HepG2 (cell line): ENCODE data around the gene CFAP119. TPM values are rescaled to one million over a fixed set of nuclear protein-coding genes. Genes with fewer than 3 reads are reported as not detected.

Source experiments
- ATAC-seq: fragments of 200-7000 bp; cut with Tn5 transposase; 3 replicates; pipeline ENCODE4 v1.9.1; 2020; ENCODE audit warnings: mild to moderate bottlenecking, moderate library complexity
- BruUV-seq: library from RNA; stranded (reverse); fragments of 400-500 nt; replicated peaks from 2 replicates; lab custom pipeline; 2021; lab: Mats Ljungman, UMichigan
- CTCF ChIA-PET: fragments of 300-600 bp; formaldehyde crosslinking; extraction: SDS; loops from one replicate; lab custom pipeline; 2021; ENCODE audit warnings: low total read pairs, inconsistent platforms, low intra/inter-chr PET ratio; lab: Yijun Ruan, JAX
- POLR2A ChIA-PET: fragments of 350-600 bp; sonication (Branson Sonifier 250); formaldehyde crosslinking; loops from one replicate; lab custom pipeline; 2020; ENCODE audit warnings: antibody characterized with exemption, inconsistent platforms; lab: Yijun Ruan, JAX
- DNase-seq: peaks from one replicate; pipeline ENCODE4 v3.0.0-alpha.2; 2015; ENCODE audit warnings: low spot score
- FAIRE-seq: peaks from 3 replicates; lab custom pipeline; 2011; peaks lifted over from hg19 to GRCh38; lab: Jason Lieb, UNC
- H2AFZ ChIP-seq: one replicate; pipeline ENCODE4 v1.6.1; 2011; ENCODE audit warnings: low read length, inconsistent platforms
- H3K27ac ChIP-seq: fragments of 300-600 bp; 3 replicates; pipeline ENCODE4 v1.8.0; 2011; ENCODE audit warnings: mixed run types, mild to moderate bottlenecking, mixed read lengths, low read length, inconsistent platforms; ENCODE audit not compliant: insufficient read depth; ENCODE audit errors: extremely low read length
- H3K27me3 ChIP-seq, 2 experiments: fragments of 200-600 bp in 1 of 2; 2 replicates in 1 of 2; 3 replicates in 1 of 2; pipeline versions ENCODE4 v1.6.0 to v1.8.0; 2011; ENCODE audit warnings: low read length in 2 of 2, mild to moderate bottlenecking in 2 of 2, moderate library complexity in 2 of 2, inconsistent platforms in 1 of 2; ENCODE audit not compliant: insufficient read depth in 2 of 2, control insufficient read depth in 1 of 2
- H3K36me3 ChIP-seq, 2 experiments: fragments of 200-600 bp in 1 of 2; replicated peaks in 1 of 2; 2 replicates in 1 of 2; 3 replicates in 1 of 2; pipeline versions ENCODE4 v1.5.1 to v1.8.0; 2011; ENCODE audit warnings: low read length in 2 of 2, inconsistent platforms in 1 of 2; ENCODE audit not compliant: insufficient read depth in 2 of 2, control insufficient read depth in 1 of 2
- H3K4me1 ChIP-seq: 2 replicates; pipeline ENCODE4 v1.5.1; 2012; ENCODE audit warnings: low read length, inconsistent platforms; ENCODE audit not compliant: insufficient read depth
- H3K4me2 ChIP-seq: 2 replicates; pipeline ENCODE4 v1.6.0; 2011; ENCODE audit warnings: low read depth, low read length, inconsistent platforms
- H3K4me3 ChIP-seq, 3 experiments: fragments of 200-600 bp in 1 of 3; sonication (generic), shearing (Covaris generic) in 1 of 3; replicated peaks in 1 of 3; 2 replicates each; pipeline ENCODE4 v1.5.1; 2011 to 2016; ENCODE audit warnings: low read length in 3 of 3, inconsistent platforms in 2 of 3, low read depth in 2 of 3, mild to moderate bottlenecking in 2 of 3, control low read depth in 1 of 3, mixed read lengths in 1 of 3; ENCODE audit not compliant: insufficient read depth in 1 of 3
- H3K79me2 ChIP-seq: one replicate; pipeline ENCODE4 v1.6.1; 2011; ENCODE audit warnings: low read length, inconsistent platforms; ENCODE audit not compliant: insufficient read depth
- H3K9ac ChIP-seq: 2 replicates; pipeline ENCODE4 v1.6.0; 2011; ENCODE audit warnings: mild to moderate bottlenecking, low read depth, low read length, inconsistent platforms; ENCODE audit not compliant: insufficient read depth
- H3K9me3 ChIP-seq: 2 replicates; pipeline ENCODE4 v1.5.1; 2012; ENCODE audit warnings: mild to moderate bottlenecking, low read length
- H4K20me1 ChIP-seq: 2 replicates; pipeline ENCODE4 v1.6.0; 2011; ENCODE audit warnings: inconsistent platforms, mild to moderate bottlenecking, low read length, moderate library complexity; ENCODE audit not compliant: insufficient read depth
- AGO2 ChIP-seq: fragments of 200-400 bp; formaldehyde crosslinking; optimal IDR thresholded peaks from 2 replicates; pipeline ENCODE3; 2017; ENCODE audit warnings: mild to moderate bottlenecking, low read depth, low read length, moderate library complexity
- ARHGAP35 ChIP-seq: sonication (generic); formaldehyde crosslinking; IDR thresholded peaks from 2 replicates; pipeline ENCODE4 v1.9.0; 2022; ENCODE audit warnings: mild to moderate bottlenecking, inconsistent platforms, moderate library complexity, missing genetic modification reagents, borderline replicate concordance
- FLYWCH1 ChIP-seq: sonication (generic); formaldehyde crosslinking; IDR thresholded peaks from 2 replicates; pipeline ENCODE4 v1.8.1; 2023; ENCODE audit warnings: mild to moderate bottlenecking, missing genetic modification reagents
- POLR2G ChIP-seq: fragments of 200-400 bp; formaldehyde crosslinking; IDR thresholded peaks from 2 replicates; pipeline ENCODE4 v1.6.1; 2018; ENCODE audit warnings: mild to moderate bottlenecking, low read depth, low read length, moderate library complexity
- WGBS: methylation state at CpG from one replicate; pipeline ENCODE4 v1.1.6; 2017; ENCODE audit warnings: low lambda C conversion rate; 5-methylcytosine and 5-hydroxymethylcytosine counted together
- in situ Hi-C: cut with HindIII; loops from 2 replicates; pipeline ENCODE4 v1.10.0; 2017; ENCODE audit warnings: low pct_unique_long_range_greater_than_20kb; ENCODE audit not compliant: extremely low pct_ligation_motif_present
- intact Hi-C: fragments of 100-400 bp; cut with micrococcal nuclease; formaldehyde crosslinking; loops from one replicate; pipeline ENCODE4 v1.10.0; 2022; ENCODE audit not compliant: unreplicated experiment
- polyA plus RNA-seq, 8 experiments: library from polyadenylated mRNA; depleted of rRNA in 3 of 8; stranded (reverse) in 7 of 8; unstranded in 1 of 8; fragments of >200 nt; fragmentation: Illumina TruSeq in 4 of 8; extraction: Trizol in 4 of 8; gene quantifications; 2 replicates each; pipeline versions ENCODE4 v1.2.1 to v1.2.3, GENCODE V29; 2011 to 2016; ENCODE audit warnings: low read depth in 4 of 8, missing spikeins in 1 of 8, mixed read lengths in 1 of 8; ENCODE audit not compliant: insufficient read depth in 1 of 8
- total RNA-seq, 5 experiments: library from RNA; depleted of rRNA; stranded (reverse); fragments of >200 nt; fragmentation: Illumina TruSeq; extraction: Trizol; gene quantifications; 2 replicates each; pipeline ENCODE4 v1.2.3, GENCODE V29; 2016; ENCODE audit warnings: low read depth in 1 of 5
- TF ChIP-seq, protein P1 (sequence below): sonication (generic); formaldehyde crosslinking; IDR thresholded peaks from 2 replicates; pipeline ENCODE4 v1.8.1; 2022; ENCODE audit warnings: mild to moderate bottlenecking, missing genetic modification reagents
- TF ChIP-seq, protein P2 (sequence below): sonication (generic); formaldehyde crosslinking; IDR thresholded peaks from 2 replicates; pipeline ENCODE4 v1.8.0; 2022; ENCODE audit warnings: missing genetic modification reagents, mild to moderate bottlenecking, borderline replicate concordance

CFAP119 gene
- total and polyA plus RNA-seq, 2 of the 13 experiments (the other 11 are each of a cell fraction or from before 2014, with no cell fraction given): 6.4 TPM

DNA sequence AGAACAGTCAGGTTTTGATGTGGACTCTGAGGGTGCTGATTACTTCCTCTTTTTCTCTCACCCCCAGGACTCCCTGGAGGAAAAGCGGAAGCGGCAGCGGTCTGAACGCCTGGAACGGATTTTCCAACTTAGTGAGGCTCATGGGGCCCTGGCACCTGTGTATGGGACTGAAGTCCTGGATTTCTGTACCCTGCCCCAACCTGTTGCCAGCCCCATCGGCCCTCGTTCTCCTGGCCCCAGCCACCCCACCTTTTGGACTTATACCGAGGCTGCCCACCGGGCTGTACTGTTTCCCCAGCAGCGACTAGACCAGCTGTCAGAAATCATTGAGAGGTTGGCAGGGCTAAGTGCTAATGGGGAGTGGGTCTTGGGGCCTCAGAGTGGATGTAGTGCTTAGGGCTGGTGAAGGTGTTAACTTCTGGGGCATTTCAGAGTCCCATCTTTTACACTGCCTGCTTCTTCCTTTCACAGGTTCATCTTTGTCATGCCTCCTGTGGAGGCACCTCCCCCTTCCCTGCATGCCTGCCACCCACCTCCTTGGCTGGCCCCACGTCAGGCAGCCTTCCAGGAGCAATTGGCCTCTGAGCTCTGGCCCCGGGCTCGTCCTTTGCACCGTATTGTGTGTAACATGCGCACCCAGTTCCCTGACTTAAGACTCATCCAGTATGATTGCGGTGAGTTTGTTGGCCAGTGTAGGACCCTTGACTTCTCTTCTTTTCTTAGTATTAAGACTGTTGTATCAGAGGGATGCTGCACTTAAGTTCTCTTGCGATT, 32.8 kb downstream of the CFAP119 start:
- Histone ChIP-seq H3K9ac (no peak overlapping the region), H2AFZ (no peak overlapping the region), H4K20me1 (no peaks in the 10 kb centered on the region), H3K4me1 (no peaks in the 10 kb centered on the region), H3K79me2 (no peaks in the 10 kb centered on the region), H3K4me2 (no peak overlapping the region), H3K4me3 (no peak overlapping the region), H3K36me3 (peaks cover 50 to 75% of the 10 kb centered on the region in 2 experiments), H3K27me3 (no peaks in the 10 kb centered on the region), H3K27ac (no peak overlapping the region), H3K9me3 (no peaks in the 10 kb centered on the region)
- no peak for FAIRE-seq
- intact Hi-C loops: no loop called here
- ChIA-PET CTCF (no interaction called here), POLR2A (interaction anchor here (2.9 kb wide), 1 partner anchor 19 kb away, joined by 14 read pairs; the partner anchor contains the start of gene PHKG2)
- BruUV-seq: no TSS peak
- ATAC-seq: no peak; the same call in 2 of the 3 replicates
- TF ChIP-seq, protein P1, sequence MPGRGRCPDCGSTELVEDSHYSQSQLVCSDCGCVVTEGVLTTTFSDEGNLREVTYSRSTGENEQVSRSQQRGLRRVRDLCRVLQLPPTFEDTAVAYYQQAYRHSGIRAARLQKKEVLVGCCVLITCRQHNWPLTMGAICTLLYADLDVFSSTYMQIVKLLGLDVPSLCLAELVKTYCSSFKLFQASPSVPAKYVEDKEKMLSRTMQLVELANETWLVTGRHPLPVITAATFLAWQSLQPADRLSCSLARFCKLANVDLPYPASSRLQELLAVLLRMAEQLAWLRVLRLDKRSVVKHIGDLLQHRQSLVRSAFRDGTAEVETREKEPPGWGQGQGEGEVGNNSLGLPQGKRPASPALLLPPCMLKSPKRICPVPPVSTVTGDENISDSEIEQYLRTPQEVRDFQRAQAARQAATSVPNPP: no peak
- TF ChIP-seq, protein P2, sequence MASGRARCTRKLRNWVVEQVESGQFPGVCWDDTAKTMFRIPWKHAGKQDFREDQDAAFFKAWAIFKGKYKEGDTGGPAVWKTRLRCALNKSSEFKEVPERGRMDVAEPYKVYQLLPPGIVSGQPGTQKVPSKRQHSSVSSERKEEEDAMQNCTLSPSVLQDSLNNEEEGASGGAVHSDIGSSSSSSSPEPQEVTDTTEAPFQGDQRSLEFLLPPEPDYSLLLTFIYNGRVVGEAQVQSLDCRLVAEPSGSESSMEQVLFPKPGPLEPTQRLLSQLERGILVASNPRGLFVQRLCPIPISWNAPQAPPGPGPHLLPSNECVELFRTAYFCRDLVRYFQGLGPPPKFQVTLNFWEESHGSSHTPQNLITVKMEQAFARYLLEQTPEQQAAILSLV: no peak
- TF ChIP-seq AGO2 (peak; percentile 75), ARHGAP35 (CRISPR knock-in tag) (no peak), POLR2G (0 out of 2 replicates have a peak, but pooled peaks have one; percentile 15), FLYWCH1 (CRISPR knock-in tag) (no peak)
- DNase-seq: no peak
- WGBS: 98% methylated on average over 17 of the region's 17 CpGs
- in situ Hi-C loops: no loop called here
